H9 (cell line): ENCODE results near the gene DBNDD2. TPM values are rescaled to one million over a fixed set of nuclear protein-coding genes. Genes with fewer than 3 reads are reported as not detected.

Experiments
- DNase-seq: peaks from one replicate; pipeline ENCODE4 v3.0.0-alpha.2; 2017
- H2AFZ ChIP-seq: one replicate; pipeline ENCODE4 v1.6.1; 2013; ENCODE audit warnings: mild to moderate bottlenecking, low read length, control low read depth, moderate library complexity
- H2AK5ac ChIP-seq: 2 replicates; pipeline ENCODE4 v1.6.1; 2013; ENCODE audit warnings: low read length, control low read depth, mixed read lengths; ENCODE audit not compliant: insufficient read length
- H2BK120ac ChIP-seq: one replicate; pipeline ENCODE4 v1.6.1; 2013; ENCODE audit warnings: low read depth, mild to moderate bottlenecking, low read length, control low read depth, inconsistent platforms; ENCODE audit not compliant: poor library complexity, severe bottlenecking
- H2BK12ac ChIP-seq: 2 replicates; pipeline ENCODE4 v1.6.1; 2013; ENCODE audit warnings: low read length, control low read depth, mixed read lengths, low read depth; ENCODE audit not compliant: insufficient read length
- H2BK15ac ChIP-seq: 2 replicates; pipeline ENCODE4 v1.6.1; 2013; ENCODE audit warnings: low read depth, low read length, control low read depth
- H2BK20ac ChIP-seq: one replicate; pipeline ENCODE4 v1.6.1; 2013; ENCODE audit warnings: low read depth, mild to moderate bottlenecking, low read length, control low read depth, inconsistent platforms; ENCODE audit not compliant: poor library complexity, severe bottlenecking
- H2BK5ac ChIP-seq: 2 replicates; pipeline ENCODE4 v1.6.1; 2013; ENCODE audit warnings: low read length, control low read depth, mixed read lengths; ENCODE audit not compliant: insufficient read length
- H3K14ac ChIP-seq: 2 replicates; pipeline ENCODE4 v1.6.1; 2013; ENCODE audit warnings: low read length, control low read depth; ENCODE audit not compliant: insufficient read depth
- H3K18ac ChIP-seq: 2 replicates; pipeline ENCODE4 v1.6.1; 2013; ENCODE audit warnings: low read depth, mild to moderate bottlenecking, mixed read lengths, low read length, control low read depth; ENCODE audit not compliant: insufficient read length
- H3K23ac ChIP-seq: 2 replicates; pipeline ENCODE4 v1.6.1; 2013; ENCODE audit warnings: low read length, control low read depth, mixed read lengths, low read depth; ENCODE audit not compliant: insufficient read length
- H3K23me2 ChIP-seq: 2 replicates; pipeline ENCODE4 v1.6.1; 2013; ENCODE audit warnings: low read depth, mild to moderate bottlenecking, mixed read lengths, low read length, control low read depth; ENCODE audit not compliant: insufficient read length, poor library complexity, severe bottlenecking
- H3K27ac ChIP-seq: 2 replicates; pipeline ENCODE4 v1.5.1; 2013; ENCODE audit warnings: low read length, control low read depth, mixed read lengths, low read depth; ENCODE audit not compliant: insufficient read length
- H3K27me3 ChIP-seq: 2 replicates; pipeline ENCODE4 v1.6.1; 2013; ENCODE audit warnings: low read length, control low read depth, inconsistent platforms; ENCODE audit not compliant: insufficient read depth
- H3K4ac ChIP-seq: 2 replicates; pipeline ENCODE4 v1.6.1; 2013; ENCODE audit warnings: low read depth, mild to moderate bottlenecking, control low read depth, inconsistent platforms, low read length, moderate library complexity
- H3K4me1 ChIP-seq: 2 replicates; pipeline ENCODE4 v1.6.1; 2013; ENCODE audit warnings: low read length, control low read depth, inconsistent platforms; ENCODE audit not compliant: insufficient read depth
- H3K4me2 ChIP-seq: 2 replicates; pipeline ENCODE4 v1.6.1; 2013; ENCODE audit warnings: low read length, control low read depth, mixed read lengths; ENCODE audit not compliant: insufficient read length, insufficient read depth
- H3K56ac ChIP-seq: 2 replicates; pipeline ENCODE4 v1.6.1; 2013; ENCODE audit warnings: low read depth, mild to moderate bottlenecking, mixed read lengths, low read length, control low read depth; ENCODE audit not compliant: insufficient read length
- H3K79me1 ChIP-seq: 2 replicates; pipeline ENCODE4 v1.6.1; 2013; ENCODE audit warnings: low read depth, mild to moderate bottlenecking, moderate library complexity, low read length, control low read depth, inconsistent platforms; ENCODE audit not compliant: insufficient read depth, poor library complexity, severe bottlenecking
- H3K79me2 ChIP-seq: 2 replicates; pipeline ENCODE4 v1.6.1; 2013; ENCODE audit warnings: low read length, control low read depth, inconsistent platforms; ENCODE audit not compliant: insufficient read depth
- H3K9ac ChIP-seq: 2 replicates; pipeline ENCODE4 v1.6.1; 2013; ENCODE audit warnings: low read length, control low read depth, mixed read lengths; ENCODE audit not compliant: insufficient read length; ENCODE audit errors: extremely low read depth
- H3K9me3 ChIP-seq: one replicate; pipeline ENCODE4 v1.6.1; 2013; ENCODE audit warnings: low read depth, low read length, inconsistent platforms; ENCODE audit not compliant: control insufficient read depth
- H3T11ph ChIP-seq: one replicate; pipeline ENCODE4 v1.6.1; 2013; ENCODE audit warnings: mild to moderate bottlenecking, low read length, control low read depth, inconsistent platforms
- H4K20me1 ChIP-seq: one replicate; pipeline ENCODE4 v1.6.1; 2013; ENCODE audit not compliant: control insufficient read depth, insufficient read length, insufficient read depth
- H4K5ac ChIP-seq: 2 replicates; pipeline ENCODE4 v1.6.1; 2013; ENCODE audit warnings: low read depth, mild to moderate bottlenecking, mixed read lengths, low read length, control low read depth; ENCODE audit not compliant: insufficient read length
- H4K8ac ChIP-seq: replicated peaks from 2 replicates; pipeline ENCODE4 v1.6.1; 2013; ENCODE audit warnings: low read length, control low read depth, mixed read lengths, low read depth; ENCODE audit not compliant: insufficient read length
- H4K91ac ChIP-seq: 2 replicates; pipeline ENCODE4 v1.6.1; 2013; ENCODE audit warnings: low read depth, mild to moderate bottlenecking, moderate library complexity, mixed read lengths, low read length, control low read depth; ENCODE audit not compliant: insufficient read length
- H3K27ac Mint-ChIP-seq, 3 experiments: 2 replicates in 2 of 3; 3 replicates in 1 of 3; pipeline ENCODE4 v1.8.0; 2020 to 2021; ENCODE audit warnings: mixed read lengths in 3 of 3, mild to moderate bottlenecking in 1 of 3, moderate library complexity in 1 of 3
- H3K27me3 Mint-ChIP-seq: 2 replicates; pipeline ENCODE4 v1.8.0; 2021; ENCODE audit warnings: low read depth, mild to moderate bottlenecking, moderate library complexity, mixed read lengths
- H3K36me3 Mint-ChIP-seq, 3 experiments: 2 replicates in 2 of 3; 3 replicates in 1 of 3; pipeline ENCODE4 v1.8.0; 2020 to 2021; ENCODE audit warnings: low read depth in 3 of 3, mixed read lengths in 3 of 3; ENCODE audit not compliant: insufficient read depth in 1 of 3
- H3K4me1 Mint-ChIP-seq, 2 experiments: 2 replicates each; pipeline ENCODE4 v1.8.0; 2020; ENCODE audit warnings: mixed read lengths in 2 of 2
- H3K4me3 Mint-ChIP-seq, 2 experiments: 2 replicates in 1 of 2; 3 replicates in 1 of 2; pipeline ENCODE4 v1.8.0; 2020 to 2021; ENCODE audit warnings: mild to moderate bottlenecking in 2 of 2, mixed read lengths in 2 of 2, moderate library complexity in 1 of 2
- H3K9me3 Mint-ChIP-seq, 2 experiments: 2 replicates in 1 of 2; 3 replicates in 1 of 2; pipeline ENCODE4 v1.8.0; 2020; ENCODE audit warnings: mild to moderate bottlenecking in 2 of 2, mixed read lengths in 2 of 2, moderate library complexity in 1 of 2
- CTCF ChIP-seq: fragments of 200-600 bp; sonication (generic); conservative IDR thresholded peaks from 3 replicates; pipeline ENCODE4 v1.8.0; 2021; ENCODE audit warnings: antibody characterized with exemption, mild to moderate bottlenecking
- WGBS: extraction: QIAGEN DNeasy Blood & Tissue Kit; methylation state at CpG from one replicate; pipeline ENCODE4 v1.1.7; 2013; ENCODE audit warnings: missing lambda C conversion rate, low lambda C conversion rate, mixed read lengths; ENCODE audit not compliant: insufficient read length; ENCODE audit errors: extremely low coverage; 5-methylcytosine and 5-hydroxymethylcytosine counted together
- total RNA-seq: library from RNA; stranded (reverse); gene quantifications from 2 replicates; pipeline ENCODE4 v1.2.1, GENCODE V29; 2021

Gene DBNDD2
- total RNA-seq, 1 experiment from 2014 or later = 39.1 TPM

- peak within 1 kb of the TSS; percentile 91 for H3K4me2 ChIP-seq
- no peaks in the 10 kb centered on the region for H3K9me3 ChIP-seq
- no peak within 1 kb of the TSS for H4K8ac ChIP-seq
- no peaks in the 10 kb centered on the region for H3K9me3 Mint-ChIP-seq
- no peak within 1 kb of the TSS for H2AK5ac ChIP-seq
- peak within 1 kb of the TSS; percentile 97 to 99 for H3K4me3 Mint-ChIP-seq
- H4K91ac ChIP-seq = no peak within 1 kb of the TSS
- H3K79me1 ChIP-seq = peaks cover 2% of the 10 kb centered on the region
- H2BK5ac ChIP-seq = no peak within 1 kb of the TSS
- H3K4me1 ChIP-seq = peaks cover 6% of the 10 kb centered on the region; the same call in 1 of the 2 replicates
- H3K4ac ChIP-seq = no peak within 1 kb of the TSS
- WGBS = no CpG with 5 or more reads among the region's 55 CpGs
- no peaks in the 10 kb centered on the region for H3K27me3 Mint-ChIP-seq
- H2BK15ac ChIP-seq = no peak within 1 kb of the TSS
- H3K79me2 ChIP-seq = no peaks in the 10 kb centered on the region; the same call in 1 of the 2 replicates
- H3K18ac ChIP-seq = peak within 1 kb of the TSS; percentile 55
- peak; percentile 93 for TF ChIP-seq CTCF
- H2AFZ ChIP-seq = peak within 1 kb of the TSS; percentile 92
- peak; percentile 99 for DNase-seq
- H3K27ac ChIP-seq = no peak within 1 kb of the TSS
- no peak within 1 kb of the TSS for H2BK20ac ChIP-seq
- no peak within 1 kb of the TSS for H4K5ac ChIP-seq
- peak within 1 kb of the TSS; percentile 96 to 98 (median 97) for H3K27ac Mint-ChIP-seq
- peaks cover 30 to 33% of the 10 kb centered on the region in 2 experiments for H3K4me1 Mint-ChIP-seq
- H3K14ac ChIP-seq = 0 out of 2 replicates have a peak within 1 kb of the TSS, but pooled peaks have one; percentile 66
- H3T11ph ChIP-seq = no peak within 1 kb of the TSS
- H2BK12ac ChIP-seq = no peak within 1 kb of the TSS
- H3K36me3 Mint-ChIP-seq = peaks cover 6 to 25% (median 17%) of the 10 kb centered on the region in 3 experiments; a peak in 6 of 7 replicates
- H2BK120ac ChIP-seq = no peak within 1 kb of the TSS
- no peaks in the 10 kb centered on the region for H3K27me3 ChIP-seq
- no peaks in the 10 kb centered on the region for H4K20me1 ChIP-seq
- H3K23ac ChIP-seq = no peak within 1 kb of the TSS
- H3K23me2 ChIP-seq = peaks cover 9% of the 10 kb centered on the region
- H3K9ac ChIP-seq = peak within 1 kb of the TSS; percentile 74
- H3K56ac ChIP-seq = no peak within 1 kb of the TSS
Measured at GRCh38 chr20:45362804-45363610, 45.1 kb upstream of the DBNDD2 start, which contains the start of gene SYS1. TSS of gene SYS1 (plus strand) at chr20:45363156. CDS start at chr20:45363532, 376 bp downstream.
